Mucosa of gallbladder (tissue), 1 donor: ENCODE data around the gene DGKD. TPM values are rescaled to one million over a fixed set of nuclear protein-coding genes. Genes with fewer than 3 reads are reported as not detected.
A peak's percentile ranks its signal among the peaks of the same experiment; 100 is the strongest.
"Not testable (repeated sequence)": the region's sequence is repeated elsewhere in the genome, so short reads cannot be mapped to it uniquely, and the experiment has no call there.

Experiments
- DNase-seq: peaks from one replicate; pipeline ENCODE4 v3.0.0-alpha.2; 2020; ENCODE audit warnings: low spot score
- total RNA-seq: library from RNA; stranded (reverse); gene quantifications from one replicate; pipeline ENCODE4 v1.2.1, GENCODE V29; 2021
- donor health status: DM: no; HTN: no; CAD: no.

The DGKD gene, protein sequence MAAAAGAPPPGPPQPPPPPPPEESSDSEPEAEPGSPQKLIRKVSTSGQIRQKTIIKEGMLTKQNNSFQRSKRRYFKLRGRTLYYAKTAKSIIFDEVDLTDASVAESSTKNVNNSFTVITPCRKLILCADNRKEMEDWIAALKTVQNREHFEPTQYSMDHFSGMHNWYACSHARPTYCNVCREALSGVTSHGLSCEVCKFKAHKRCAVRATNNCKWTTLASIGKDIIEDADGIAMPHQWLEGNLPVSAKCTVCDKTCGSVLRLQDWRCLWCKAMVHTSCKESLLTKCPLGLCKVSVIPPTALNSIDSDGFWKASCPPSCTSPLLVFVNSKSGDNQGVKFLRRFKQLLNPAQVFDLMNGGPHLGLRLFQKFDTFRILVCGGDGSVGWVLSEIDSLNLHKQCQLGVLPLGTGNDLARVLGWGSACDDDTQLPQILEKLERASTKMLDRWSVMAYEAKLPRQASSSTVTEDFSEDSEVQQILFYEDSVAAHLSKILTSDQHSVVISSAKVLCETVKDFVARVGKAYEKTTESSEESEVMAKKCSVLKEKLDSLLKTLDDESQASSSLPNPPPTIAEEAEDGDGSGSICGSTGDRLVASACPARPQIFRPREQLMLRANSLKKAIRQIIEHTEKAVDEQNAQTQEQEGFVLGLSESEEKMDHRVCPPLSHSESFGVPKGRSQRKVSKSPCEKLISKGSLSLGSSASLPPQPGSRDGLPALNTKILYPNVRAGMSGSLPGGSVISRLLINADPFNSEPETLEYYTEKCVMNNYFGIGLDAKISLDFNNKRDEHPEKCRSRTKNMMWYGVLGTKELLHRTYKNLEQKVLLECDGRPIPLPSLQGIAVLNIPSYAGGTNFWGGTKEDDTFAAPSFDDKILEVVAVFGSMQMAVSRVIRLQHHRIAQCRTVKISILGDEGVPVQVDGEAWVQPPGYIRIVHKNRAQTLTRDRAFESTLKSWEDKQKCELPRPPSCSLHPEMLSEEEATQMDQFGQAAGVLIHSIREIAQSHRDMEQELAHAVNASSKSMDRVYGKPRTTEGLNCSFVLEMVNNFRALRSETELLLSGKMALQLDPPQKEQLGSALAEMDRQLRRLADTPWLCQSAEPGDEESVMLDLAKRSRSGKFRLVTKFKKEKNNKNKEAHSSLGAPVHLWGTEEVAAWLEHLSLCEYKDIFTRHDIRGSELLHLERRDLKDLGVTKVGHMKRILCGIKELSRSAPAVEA
- total RNA-seq = 24.3 TPM

DNA sequence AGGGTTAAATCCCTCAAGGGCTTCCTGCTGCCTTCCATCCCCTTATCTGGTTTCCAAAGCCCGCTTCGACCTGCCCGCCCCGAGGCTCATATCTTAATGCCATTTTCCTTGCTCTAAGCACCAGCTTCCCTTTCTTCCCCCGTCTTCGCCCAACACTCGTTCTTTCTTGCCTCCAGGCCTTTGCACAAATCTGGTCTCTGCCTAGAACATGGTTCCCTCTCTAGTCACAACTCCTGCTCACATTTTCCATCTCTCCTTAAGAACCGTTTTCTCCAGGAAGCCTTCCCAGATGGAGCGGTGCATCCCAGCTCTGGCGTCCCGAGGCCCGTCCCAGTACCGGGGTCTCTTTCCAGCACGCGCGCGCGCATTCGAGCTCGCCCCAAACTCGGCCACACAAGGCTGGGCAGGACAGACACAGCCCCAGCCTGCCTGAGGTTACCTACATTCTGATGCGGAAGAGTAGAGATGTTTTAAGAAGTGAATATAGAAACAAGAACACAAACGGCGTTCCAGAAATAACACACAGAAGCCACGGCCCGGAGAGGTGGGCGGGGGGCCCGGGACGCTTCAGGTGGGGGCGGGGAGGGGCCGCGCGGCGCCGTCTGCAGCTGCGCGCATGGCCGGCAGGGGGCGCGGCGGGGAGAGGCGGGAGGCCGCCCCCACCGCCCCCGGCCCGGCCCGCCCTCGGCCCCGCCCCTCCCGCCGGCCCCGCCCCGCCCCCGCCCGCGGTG lies at the start of gene DGKD:
DGKD (plus strand) TSS at position 726 of the 731 bp plus-strand sequence. CDS start 25 bp downstream, outside the sequence.
- peak; percentile 49 for DNase-seq

DNA sequence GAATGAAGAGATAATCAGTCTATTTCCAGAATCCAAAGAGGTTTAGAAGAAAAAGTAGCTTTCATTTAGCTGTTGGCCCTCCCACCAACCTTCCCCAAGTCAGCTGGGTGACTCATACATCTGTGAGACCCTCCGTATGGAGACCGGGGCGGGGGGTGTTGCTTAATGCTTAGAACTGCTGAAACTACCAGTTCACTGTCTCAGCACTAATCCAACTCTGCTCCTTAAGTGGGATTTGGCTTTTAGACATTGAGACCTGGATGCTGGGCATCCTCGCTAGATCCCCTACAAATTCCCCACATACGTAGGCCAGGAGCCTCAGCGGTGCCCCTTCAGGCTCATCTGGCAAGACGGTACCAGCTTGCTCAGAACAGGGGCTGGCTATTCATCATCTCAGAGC lies 46.7 kb upstream of the DGKD start, which contains the start of gene SAG:
SAG (plus strand) TSS at position 252 of the 400 bp plus-strand sequence. CDS start 1,374 bp downstream, outside the sequence.
- no peak for DNase-seq

DNA sequence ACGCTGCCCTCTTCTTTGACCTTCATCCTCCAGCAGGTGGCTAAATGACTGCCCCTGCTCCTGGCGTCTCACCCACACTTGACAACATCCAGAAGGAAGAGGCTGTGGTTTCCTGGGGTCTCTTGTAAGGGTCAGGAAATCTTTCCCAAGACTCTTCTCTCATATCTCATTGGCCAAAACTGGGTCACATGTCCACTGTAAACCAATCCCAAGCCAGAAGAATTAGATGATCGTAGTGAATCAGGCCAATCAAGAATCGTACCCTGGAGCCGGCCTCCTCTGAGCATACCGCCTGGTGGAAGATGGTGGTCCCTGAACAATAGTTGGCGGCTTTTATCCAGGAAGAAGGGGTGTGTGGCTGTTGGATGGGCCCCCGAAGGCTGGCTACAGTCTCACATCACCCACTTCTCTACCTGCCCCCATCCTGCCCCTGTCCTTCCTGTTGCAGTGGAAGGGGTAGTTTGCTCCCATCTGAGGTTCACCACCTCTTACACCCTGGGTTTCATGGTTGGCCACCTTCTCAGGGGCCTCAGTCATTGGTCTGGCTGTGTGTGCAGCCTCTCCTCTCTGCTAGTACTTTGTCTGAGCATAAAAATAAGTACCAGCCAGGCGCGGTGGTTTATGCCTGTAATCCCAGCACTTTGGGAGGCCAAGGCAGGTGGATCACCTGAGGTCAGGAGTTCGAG lies 42.9 kb upstream of the DGKD start:
- DNase-seq = no peak

DNA sequence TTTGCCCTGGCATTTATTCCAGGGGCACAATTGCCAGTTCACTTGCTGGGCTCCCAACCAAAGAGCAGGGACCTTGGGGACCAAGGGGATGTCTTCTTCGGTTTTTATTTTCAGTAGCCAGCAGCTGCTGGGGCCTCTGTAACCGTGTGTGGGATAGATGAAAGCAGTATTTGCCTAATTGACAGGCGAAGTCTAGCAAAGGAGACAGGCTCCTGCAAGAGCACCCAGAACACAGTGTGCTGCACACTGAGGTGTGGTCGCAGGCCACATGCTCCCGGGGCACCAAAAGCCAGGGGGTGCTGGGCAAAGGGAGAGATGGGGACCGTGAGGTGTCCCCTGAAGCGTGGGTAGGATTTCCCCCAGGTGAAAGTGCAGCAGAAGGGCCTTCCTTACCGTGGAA lies 41.4 kb upstream of the DGKD start:
- no peak for DNase-seq

DNA sequence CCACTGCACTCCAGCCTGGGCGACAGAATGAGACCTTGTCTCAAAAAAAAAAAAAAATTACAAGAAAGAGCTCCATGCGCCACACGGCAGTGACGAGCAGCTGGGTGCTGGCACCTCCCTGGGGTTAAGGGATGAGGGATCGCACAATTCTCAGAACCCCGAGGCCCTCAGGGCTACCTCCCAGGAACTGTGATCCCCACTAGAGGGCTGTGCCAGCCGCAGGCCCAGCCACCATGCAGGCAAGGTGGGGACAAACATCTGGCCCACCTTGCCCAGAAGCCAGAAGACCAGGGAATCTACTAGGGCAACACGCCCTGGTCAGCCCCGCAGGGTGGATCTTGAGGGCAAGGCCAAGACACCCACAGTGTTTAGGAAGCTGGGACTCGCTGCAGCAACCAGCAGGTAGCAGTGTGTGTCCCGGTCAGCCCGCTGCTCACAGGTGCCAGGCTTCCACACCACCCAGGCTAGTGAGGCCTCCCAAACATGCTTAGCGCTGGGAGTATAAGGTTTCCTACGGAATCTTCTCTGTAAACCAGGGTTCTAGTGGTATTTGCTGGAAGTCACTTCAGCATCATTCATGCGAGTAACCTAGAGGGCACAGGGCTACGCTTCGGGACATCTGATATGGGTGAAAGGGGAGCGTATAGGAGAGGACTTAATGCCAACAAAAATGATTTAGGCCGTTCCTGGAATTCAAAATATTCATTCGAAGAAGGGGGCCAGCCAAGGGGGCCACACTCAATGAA lies 39.9 kb upstream of the DGKD start:
- no peak for DNase-seq

DNA sequence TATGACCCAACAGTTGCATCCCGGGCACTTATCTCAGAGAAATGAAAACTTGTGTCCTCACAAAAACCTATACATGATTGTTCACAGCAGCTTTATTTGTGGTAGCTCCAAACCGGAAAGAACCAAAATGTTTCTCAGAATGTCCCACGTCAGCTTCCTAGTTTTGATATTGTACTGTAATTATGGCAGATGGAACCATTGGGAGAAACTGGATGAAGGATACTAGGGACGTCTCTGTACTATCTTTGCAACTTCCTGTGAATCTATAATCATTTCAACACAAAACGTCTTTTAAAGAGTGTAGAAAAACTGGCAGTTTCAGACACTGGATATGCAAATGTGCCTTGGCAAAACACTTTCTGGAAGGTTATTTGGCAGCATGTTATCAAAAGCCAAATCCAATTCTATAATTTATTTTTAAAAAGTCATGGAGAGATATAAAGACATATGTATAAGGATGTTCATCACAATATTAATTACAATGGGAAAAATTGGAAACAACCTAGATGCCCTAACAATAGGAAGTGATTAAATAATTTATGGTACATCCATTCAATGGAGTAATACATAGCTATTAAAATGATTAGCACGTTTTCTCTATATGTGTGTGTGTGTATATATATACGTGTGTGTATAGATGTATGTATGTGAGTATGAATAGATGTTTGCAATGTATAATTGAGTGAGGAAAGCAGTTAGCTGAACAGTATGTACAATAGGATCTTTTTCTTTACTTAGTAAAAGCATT lies 36.9 kb upstream of the DGKD start:
- no peak for DNase-seq

DNA sequence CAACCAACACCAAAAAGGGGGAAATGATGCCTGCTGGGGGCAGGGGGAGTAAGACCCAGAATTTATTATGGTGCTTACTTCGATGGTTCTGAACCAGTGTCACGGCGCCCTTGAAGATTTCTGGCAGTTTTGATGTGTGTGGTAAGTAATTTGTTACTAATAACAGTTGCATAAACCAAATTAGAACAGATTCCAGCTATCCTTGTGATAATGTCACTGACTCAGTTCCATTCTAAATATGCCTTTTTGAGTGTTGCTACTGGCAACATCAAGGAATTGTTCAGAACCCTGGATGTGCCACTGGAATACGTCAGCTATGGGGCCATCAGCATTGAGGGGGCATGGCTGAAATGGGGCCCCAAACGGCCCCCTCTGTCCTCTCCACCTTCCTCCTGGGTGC lies 35.0 kb upstream of the DGKD start:
- no peak for DNase-seq

DNA sequence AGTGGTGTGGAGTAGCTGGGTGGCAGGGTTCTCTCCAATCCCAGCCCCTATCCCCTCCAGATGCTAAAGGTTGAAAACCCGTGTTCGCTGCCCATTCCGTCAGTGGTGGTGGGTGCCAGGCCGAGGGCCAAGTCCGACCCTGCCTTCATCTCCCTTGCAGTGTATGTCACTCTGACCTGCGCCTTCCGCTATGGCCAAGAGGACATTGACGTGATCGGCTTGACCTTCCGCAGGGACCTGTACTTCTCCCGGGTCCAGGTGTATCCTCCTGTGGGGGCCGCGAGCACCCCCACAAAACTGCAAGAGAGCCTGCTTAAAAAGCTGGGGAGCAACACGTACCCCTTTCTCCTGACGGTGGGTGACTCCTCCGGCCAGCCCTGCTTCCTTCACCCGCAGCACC lies 33.8 kb upstream of the DGKD start:
- no peak for DNase-seq

DNA sequence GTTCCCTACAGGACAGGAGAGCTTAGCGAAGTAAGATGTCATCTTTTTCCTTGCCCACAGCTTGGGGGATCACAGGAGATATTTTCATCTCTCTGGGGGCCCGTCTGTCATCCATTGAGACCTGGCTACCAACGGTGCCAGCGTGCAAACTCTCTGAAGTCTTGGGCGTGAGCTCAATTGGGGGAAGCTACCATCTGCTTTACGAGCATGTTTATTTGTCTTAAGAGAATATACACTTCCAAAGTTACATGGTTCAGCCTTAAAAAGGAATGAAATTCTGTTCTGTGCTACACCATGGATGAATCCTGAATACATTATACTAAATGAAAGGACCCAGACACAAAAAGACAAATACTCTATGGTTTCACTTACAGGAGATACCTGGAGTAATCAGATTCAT lies 33.1 kb upstream of the DGKD start:
- DNase-seq = no peak

DNA sequence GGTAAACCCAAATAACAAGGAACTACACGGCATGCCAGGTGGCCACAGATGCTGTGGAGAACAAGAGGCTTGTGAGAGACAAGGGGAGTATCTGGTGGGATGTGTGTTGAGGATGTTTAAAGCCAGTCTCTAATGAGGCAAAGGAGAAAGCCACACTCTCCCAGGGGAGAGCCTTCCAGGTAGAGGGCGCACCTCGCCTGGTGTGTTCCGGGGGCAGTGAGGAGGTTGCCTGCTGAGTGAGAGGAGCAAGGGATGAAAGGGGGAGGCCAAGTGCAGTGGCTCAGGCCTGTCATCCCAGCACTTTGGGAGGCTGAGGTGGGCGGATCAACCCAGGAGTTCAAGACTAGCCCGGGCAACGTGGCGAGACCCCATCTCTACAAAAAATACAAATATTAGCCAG lies 30.4 kb upstream of the DGKD start:
- no peak for DNase-seq

DNA sequence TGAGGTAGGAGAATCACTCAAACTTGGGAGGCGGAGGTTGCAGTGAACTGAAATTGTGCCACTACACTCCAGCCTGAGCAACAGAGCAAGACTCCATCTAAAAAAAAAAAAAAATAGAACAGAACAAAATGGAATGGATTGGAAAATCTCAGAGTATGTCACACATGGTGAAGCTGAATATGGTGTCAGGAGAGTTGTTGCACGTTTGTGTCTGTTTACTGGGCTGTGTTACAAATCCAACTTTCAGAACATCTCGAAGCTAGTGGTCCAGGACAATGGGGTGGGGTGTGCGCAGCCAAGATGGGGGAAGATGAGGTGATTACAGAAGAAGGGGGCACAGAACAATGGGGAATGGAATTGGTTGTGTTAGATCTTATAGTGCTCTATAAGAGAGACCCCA lies 29.0 kb upstream of the DGKD start:
- no peak for DNase-seq

DNA sequence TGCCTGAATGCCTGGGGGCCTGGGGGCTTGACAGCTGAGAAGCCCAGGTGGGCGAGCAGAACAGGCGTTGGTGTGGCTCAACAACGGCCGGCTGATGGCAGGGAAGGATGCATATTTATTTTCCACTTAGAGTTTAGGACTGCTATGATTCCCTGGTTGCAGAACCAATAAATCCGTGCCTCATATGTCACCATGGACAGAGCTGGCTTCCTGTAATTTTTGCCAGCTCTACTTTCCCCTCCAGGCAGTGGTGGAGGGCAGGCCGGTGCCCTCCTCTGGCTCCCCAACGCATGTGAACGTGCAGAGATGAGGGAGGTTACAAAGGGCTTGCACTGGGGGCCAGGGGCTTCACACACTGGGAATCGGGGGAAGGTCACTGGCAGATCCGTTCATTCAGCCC lies 28.5 kb upstream of the DGKD start:
- DNase-seq = no peak

DNA sequence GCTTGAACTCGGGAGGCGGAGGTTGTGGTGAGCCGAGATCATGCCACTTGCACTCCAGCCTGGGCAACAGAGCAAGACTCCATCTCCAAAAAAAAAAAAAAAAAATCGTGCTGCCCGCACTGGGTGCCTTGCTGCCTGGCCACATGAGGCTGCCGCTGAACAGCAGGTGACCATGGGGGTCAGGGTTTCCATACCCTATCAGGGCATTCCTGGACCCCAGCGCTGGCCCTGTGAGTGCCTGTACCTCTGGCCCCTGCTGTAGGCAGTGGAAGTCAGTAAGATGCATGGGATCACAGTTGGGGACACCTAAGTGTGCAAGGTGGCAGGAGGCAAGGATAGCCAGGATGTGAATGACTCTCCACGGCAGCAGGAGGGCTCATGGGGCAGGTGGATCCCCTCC lies 27.8 kb upstream of the DGKD start:
- no peak for DNase-seq

DNA sequence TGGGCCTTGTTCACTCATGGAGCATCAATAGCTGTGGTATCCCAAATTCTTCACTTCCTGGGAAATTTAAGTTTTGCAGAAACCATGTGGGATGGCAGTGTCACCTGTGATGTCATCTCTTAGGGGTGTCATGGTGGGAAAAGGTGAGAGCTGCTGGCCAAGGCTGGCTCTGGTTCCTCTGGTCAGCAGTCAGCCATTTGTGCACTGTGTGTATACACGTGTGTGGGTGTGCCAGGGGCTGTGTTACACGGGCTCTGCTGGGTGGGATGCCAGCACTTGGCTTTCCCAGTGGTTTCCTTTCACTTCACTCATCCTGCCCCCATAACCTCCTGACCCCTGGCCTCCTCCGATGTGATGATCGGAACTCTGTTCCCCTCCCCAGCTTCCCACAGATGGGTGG lies 25.4 kb upstream of the DGKD start:
- DNase-seq = no peak

DNA sequence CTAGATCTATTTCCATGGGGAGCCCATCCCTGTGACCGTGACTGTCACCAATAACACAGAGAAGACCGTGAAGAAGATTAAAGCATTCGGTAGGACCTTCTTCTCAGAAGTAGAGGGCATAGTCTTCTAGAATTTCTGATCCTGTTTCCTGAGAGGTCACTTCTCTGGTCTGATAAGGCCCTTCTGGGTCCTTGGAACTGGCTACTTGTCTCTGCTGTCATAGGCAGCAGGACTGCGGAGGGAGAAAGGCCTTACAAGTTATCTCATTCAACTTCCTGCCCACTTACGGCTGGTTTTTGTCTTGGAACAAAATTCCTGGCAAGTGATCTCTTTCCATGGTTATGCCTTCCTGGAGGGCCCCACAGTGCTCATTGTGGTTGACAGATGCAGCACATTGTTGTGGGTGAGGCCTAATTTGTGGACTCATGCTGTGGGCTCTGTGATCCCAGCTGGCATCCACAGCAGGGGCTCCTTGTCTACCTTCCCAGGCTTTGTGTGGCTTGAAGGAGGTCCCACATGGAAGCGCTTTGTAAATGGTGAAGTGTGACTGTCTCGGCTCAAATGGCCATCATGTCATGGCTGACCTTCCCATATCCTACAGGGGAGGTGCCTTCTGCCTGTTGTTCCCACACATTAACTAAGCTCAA lies 24.7 kb upstream of the DGKD start:
- no peak for DNase-seq

DNA sequence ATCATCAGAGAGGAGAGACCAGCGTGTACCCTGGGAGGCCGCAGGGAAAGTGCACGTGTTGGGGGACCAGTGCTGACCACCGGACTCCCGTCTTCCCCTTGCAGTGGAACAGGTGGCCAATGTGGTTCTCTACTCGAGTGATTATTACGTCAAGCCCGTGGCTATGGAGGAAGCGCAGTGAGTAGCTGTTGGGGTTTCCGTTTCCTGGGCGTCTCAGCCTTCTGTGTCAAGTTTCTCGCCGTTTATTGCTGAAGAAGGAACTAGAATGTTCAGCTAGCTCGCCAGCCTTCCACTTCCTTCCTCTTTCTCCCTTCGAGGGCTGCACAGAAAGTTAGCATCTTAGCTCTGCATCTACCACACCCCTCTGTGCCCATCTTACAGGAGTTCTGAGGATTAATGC lies 22.8 kb upstream of the DGKD start:
- peak; percentile 80 for DNase-seq

DNA sequence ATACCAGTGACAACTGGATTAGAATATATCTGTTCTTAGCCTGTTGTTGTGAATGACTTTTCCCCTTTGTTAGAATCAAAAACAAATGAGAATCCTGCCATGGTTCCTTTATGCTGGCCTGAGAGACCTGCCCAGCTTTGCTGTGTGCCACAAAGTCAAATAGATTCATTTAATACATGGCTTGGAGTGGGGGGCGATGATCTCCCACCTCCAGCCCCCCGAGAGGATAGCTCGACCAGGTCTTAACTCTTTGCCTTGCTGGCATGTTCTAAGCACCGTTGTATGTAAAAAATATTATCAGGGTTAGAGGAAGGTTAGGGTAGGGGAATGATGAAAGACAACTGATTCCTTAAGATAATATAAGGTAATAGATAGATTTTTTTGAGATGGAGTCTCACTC lies 22.2 kb upstream of the DGKD start:
- DNase-seq = no peak

DNA sequence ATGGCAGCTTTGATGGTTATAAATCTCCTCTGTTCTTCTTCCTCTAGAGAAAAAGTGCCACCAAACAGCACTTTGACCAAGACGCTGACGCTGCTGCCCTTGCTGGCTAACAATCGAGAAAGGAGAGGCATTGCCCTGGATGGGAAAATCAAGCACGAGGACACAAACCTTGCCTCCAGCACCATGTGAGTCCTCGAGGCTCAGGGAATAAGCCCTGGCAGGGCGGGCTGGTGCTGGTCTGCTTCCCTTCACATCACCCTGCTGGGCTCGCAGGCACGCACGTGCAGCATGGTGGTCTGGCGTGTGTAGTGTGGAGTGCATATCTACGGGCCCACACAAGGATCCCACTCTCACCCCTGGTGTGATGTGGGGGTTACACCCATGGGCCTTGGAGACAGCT lies 19.4 kb upstream of the DGKD start:
- no peak for DNase-seq

DNA sequence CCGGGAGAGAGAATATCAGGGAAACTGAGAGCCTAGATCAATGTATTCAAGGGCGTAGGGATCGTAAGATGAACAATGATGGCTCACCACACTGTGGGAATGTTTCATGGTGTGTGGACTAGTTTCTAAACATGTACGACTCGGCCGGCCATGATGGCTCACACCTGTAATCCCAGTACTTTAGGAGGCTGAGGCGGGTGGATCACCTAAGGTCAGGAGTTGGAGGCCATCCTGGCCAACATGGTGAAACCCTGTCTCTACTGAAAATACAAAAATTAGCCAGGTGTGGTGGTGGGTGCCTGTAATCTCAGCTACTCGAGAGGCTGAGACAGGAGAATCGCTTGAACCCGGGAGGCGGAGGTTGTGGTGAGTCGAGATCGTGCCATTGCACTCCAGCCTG lies 18.2 kb upstream of the DGKD start:
- DNase-seq = not testable (repeated sequence)
